ENCODE results near the gene ADGRV1.

- TF ChIP-seq ELK4 (IDR thresholded peaks at IDR 0.05; ENCODE audit: borderline replicate concordance, low read depth, low read length), result no peak
- TF ChIP-seq PRDM2 (tag by site-specific recombination; IDR thresholded peaks at IDR 0.05; ENCODE audit: borderline replicate concordance), result no peak
- TF ChIP-seq KLF16 (tag by site-specific recombination; IDR thresholded peaks at IDR 0.05), result no peak
- no peak for TF ChIP-seq CTCF (tag by site-specific recombination; IDR thresholded peaks at IDR 0.05)
- TF ChIP-seq YY1 (tag by site-specific recombination; IDR thresholded peaks at IDR 0.05), result no peak
- no peak for TF ChIP-seq ZSCAN18 (tag by site-specific recombination; IDR thresholded peaks at IDR 0.05)
- no peak for TF ChIP-seq ZNF670 (tag by site-specific recombination; IDR thresholded peaks at IDR 0.05; ENCODE audit: low read depth)
- no peak for TF ChIP-seq REST (tag by site-specific recombination; IDR thresholded peaks at IDR 0.05)
- TF ChIP-seq ZNF311 (tag by site-specific recombination; IDR thresholded peaks at IDR 0.05; ENCODE audit: borderline replicate concordance), result no peak
- TF ChIP-seq ZNF510 (tag by site-specific recombination; IDR thresholded peaks at IDR 0.05; ENCODE audit: insufficient replicate concordance), result no peak
- no peak for TF ChIP-seq GLI2 (tag by site-specific recombination; IDR thresholded peaks at IDR 0.05; ENCODE audit: borderline replicate concordance, low read depth)
- TF ChIP-seq ZNF341 (tag by site-specific recombination; IDR thresholded peaks at IDR 0.05; ENCODE audit: low read depth), result no peak
- no peak for TF ChIP-seq ZNF223 (tag by site-specific recombination; IDR thresholded peaks at IDR 0.05)
- TF ChIP-seq ZNF335 (tag by site-specific recombination; conservative IDR thresholded peaks at IDR 0.05), result no peak
Observed at GRCh38 chr5:90747693-90748092, 189.1 kb downstream of the ADGRV1 start.
